Neuronal stem cell (in vitro differentiated cells): ENCODE measurements around the gene MADD.

Source experiments
- DNase-seq: peaks from one replicate; pipeline ENCODE4 v3.0.0-alpha.2; 2013; ENCODE audit warnings: low spot score
- H2AFZ ChIP-seq: one replicate; pipeline ENCODE4 v1.6.1; 2013; ENCODE audit warnings: mild to moderate bottlenecking, low read length, inconsistent platforms
- H2AK5ac ChIP-seq: 2 replicates; pipeline ENCODE4 v1.6.1; 2013; ENCODE audit warnings: low read depth, mild to moderate bottlenecking, inconsistent platforms, low read length, moderate library complexity, mixed read lengths
- H2BK120ac ChIP-seq: 2 replicates; pipeline ENCODE4 v1.6.1; 2013; ENCODE audit warnings: low read depth, mild to moderate bottlenecking, inconsistent platforms, low read length, moderate library complexity, mixed read lengths
- H2BK12ac ChIP-seq: one replicate; pipeline ENCODE4 v1.6.1; 2013; ENCODE audit warnings: low read length, inconsistent platforms
- H2BK15ac ChIP-seq: 2 replicates; pipeline ENCODE4 v1.6.1; 2013; ENCODE audit warnings: mild to moderate bottlenecking, low read length, inconsistent platforms, mixed read lengths
- H2BK5ac ChIP-seq: one replicate; pipeline ENCODE4 v1.6.1; 2013; ENCODE audit warnings: inconsistent platforms, mild to moderate bottlenecking, low read length, moderate library complexity
- H3K14ac ChIP-seq: one replicate; pipeline ENCODE4 v1.6.1; 2013; ENCODE audit warnings: low read length, inconsistent platforms
- H3K18ac ChIP-seq: 2 replicates; pipeline ENCODE4 v1.6.1; 2013; ENCODE audit warnings: low read length, inconsistent platforms
- H3K23ac ChIP-seq: 2 replicates; pipeline ENCODE4 v1.6.1; 2013; ENCODE audit warnings: low read depth, mild to moderate bottlenecking, mixed read lengths, low read length, inconsistent platforms; ENCODE audit not compliant: poor library complexity
- H3K27ac ChIP-seq: replicated peaks from 3 replicates; pipeline ENCODE4 v1.5.1; 2013; ENCODE audit warnings: low read length, inconsistent platforms
- H3K27me3 ChIP-seq, 3 experiments: 2 replicates each; pipeline ENCODE4 v1.6.1; 2013; ENCODE audit warnings: low read length in 3 of 3, mild to moderate bottlenecking in 2 of 3, inconsistent platforms in 1 of 3, low read depth in 1 of 3, mixed read lengths in 1 of 3, moderate library complexity in 1 of 3; ENCODE audit not compliant: control insufficient read depth in 3 of 3, insufficient read depth in 3 of 3
- H3K36me3 ChIP-seq, 2 donors: replicated peaks in 1 of 2; 2 replicates each; pipeline ENCODE4 v1.6.1; 2013; ENCODE audit warnings: low read length in 2 of 2; ENCODE audit not compliant: control insufficient read depth in 2 of 2, insufficient read depth in 2 of 2
- H3K4ac ChIP-seq: 2 replicates; pipeline ENCODE4 v1.6.1; 2013; ENCODE audit warnings: inconsistent platforms, mild to moderate bottlenecking, low read length, moderate library complexity
- H3K4me1 ChIP-seq, 2 donors: 1 replicate in 1 of 2; 2 replicates in 1 of 2; pipeline ENCODE4 v1.6.1; 2013; ENCODE audit warnings: low read length in 2 of 2, low read depth in 1 of 2; ENCODE audit not compliant: control insufficient read depth in 2 of 2, insufficient read depth in 1 of 2
- H3K4me2 ChIP-seq: one replicate; pipeline ENCODE4 v1.6.1; 2013; ENCODE audit warnings: mild to moderate bottlenecking, low read length, inconsistent platforms; ENCODE audit not compliant: insufficient read depth, poor library complexity, severe bottlenecking
- H3K4me3 ChIP-seq, 2 donors: 2 replicates each; pipeline ENCODE4 v1.5.1; 2013; ENCODE audit warnings: low read length in 2 of 2, mild to moderate bottlenecking in 2 of 2, inconsistent platforms in 1 of 2, moderate library complexity in 1 of 2
- H3K79me1 ChIP-seq: one replicate; pipeline ENCODE4 v1.6.1; 2013; ENCODE audit warnings: low read depth, mild to moderate bottlenecking, inconsistent platforms, low read length, moderate library complexity
- H3K9ac ChIP-seq: one replicate; pipeline ENCODE4 v1.6.1; 2013; ENCODE audit warnings: mild to moderate bottlenecking, low read depth, low read length, inconsistent platforms; ENCODE audit not compliant: poor library complexity
- H3K9me3 ChIP-seq, 2 donors: replicated peaks in 1 of 2; 2 replicates each; pipeline versions ENCODE3 to v1.6.1; 2013; ENCODE audit warnings: low read length in 2 of 2, mild to moderate bottlenecking in 2 of 2, inconsistent platforms in 1 of 2, low read depth in 1 of 2, mixed read lengths in 1 of 2, moderate library complexity in 1 of 2; ENCODE audit not compliant: control insufficient read depth in 2 of 2, insufficient read depth in 1 of 2
- H4K8ac ChIP-seq: one replicate; pipeline ENCODE4 v1.6.1; 2013; ENCODE audit warnings: low read depth, mild to moderate bottlenecking, inconsistent platforms, low read length, moderate library complexity
- H4K91ac ChIP-seq: one replicate; pipeline ENCODE4 v1.6.1; 2013; ENCODE audit warnings: low read length, low read depth, mild to moderate bottlenecking, inconsistent platforms; ENCODE audit not compliant: poor library complexity
- WGBS, 2 donors: extraction: QIAGEN DNeasy Blood & Tissue Kit; methylation state at CpG; one replicate each; pipeline ENCODE4 v1.1.7; 2013; ENCODE audit warnings: missing lambda C conversion rate in 2 of 2, mixed read lengths in 1 of 2; ENCODE audit not compliant: insufficient read length in 2 of 2, insufficient replicate concordance in 1 of 2; ENCODE audit errors: extremely low coverage in 2 of 2; 5-methylcytosine and 5-hydroxymethylcytosine counted together

MADD gene

DNA sequence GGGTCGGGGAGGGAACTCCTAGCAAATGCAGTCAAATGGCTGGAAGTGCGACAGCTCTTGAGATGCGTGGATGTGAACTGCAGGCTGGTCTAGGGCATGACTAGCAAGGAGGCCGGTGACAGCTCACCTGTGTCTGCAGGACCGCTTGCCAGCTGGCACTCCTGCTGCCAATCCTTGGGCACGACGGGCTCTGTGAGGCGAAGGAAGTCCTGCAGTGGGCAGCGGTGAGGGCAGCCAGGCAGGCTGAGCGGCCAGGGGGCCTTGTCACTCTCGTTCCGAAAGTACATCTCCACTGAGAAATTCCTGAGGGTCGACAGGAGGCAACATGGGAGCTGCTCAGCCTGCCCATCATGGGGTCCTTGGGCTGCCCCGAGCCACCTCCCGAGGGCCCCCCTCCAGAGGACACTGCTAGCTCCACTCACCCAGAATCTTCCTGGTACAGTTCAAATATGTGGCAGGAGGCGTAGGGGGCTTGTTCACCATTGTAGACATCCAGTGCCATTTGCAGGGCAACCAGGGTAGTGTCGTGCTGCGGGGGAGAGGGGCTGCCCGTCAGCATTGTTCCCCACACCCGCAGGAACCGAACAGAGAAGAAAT lies 27.2 kb upstream of the MADD start:
- Histone ChIP-seq H3K4me1 (peaks cover 1 to 3% of the 10 kb centered on the region in 2 donors), H2BK15ac (no peak overlapping the region), H2AK5ac (no peak overlapping the region), H3K18ac (no peak overlapping the region), H2AFZ (no peak overlapping the region), H2BK120ac (no peak overlapping the region), H3K14ac (no peak overlapping the region), H3K27ac (no peak overlapping the region), H3K27me3 (no peaks in the 10 kb centered on the region), H3K9me3 (no peaks in the 10 kb centered on the region), H3K4ac (no peak overlapping the region), H4K91ac (no peak overlapping the region), H3K23ac (no peak overlapping the region), H2BK5ac (no peak overlapping the region), H4K8ac (no peak overlapping the region), H3K4me3 (peak overlapping the region in 1 of 2 donors; percentile 21), H3K9ac (no peak overlapping the region), H3K79me1 (peaks cover 3% of the 10 kb centered on the region), H3K36me3 (peaks cover 52 to 89% of the 10 kb centered on the region in 2 donors), H2BK12ac (no peak overlapping the region), H3K4me2 (no peak overlapping the region)
- DNase-seq = no peak
- WGBS, 2 donors = no CpG with 5 or more reads among the region's 21 CpGs

GRCh38 chr11:47243454-47243853 lies 26.5 kb upstream of the MADD start:
- Histone ChIP-seq H3K14ac (no peak overlapping the region), H3K9me3 (no peaks in the 10 kb centered on the region), H3K4ac (no peak overlapping the region), H2BK120ac (no peak overlapping the region), H3K4me3 (no peak overlapping the region), H3K9ac (no peak overlapping the region), H4K8ac (no peak overlapping the region), H2BK12ac (no peak overlapping the region), H3K27ac (no peak overlapping the region), H3K79me1 (peaks cover 4% of the 10 kb centered on the region), H3K18ac (no peak overlapping the region), H2AFZ (no peak overlapping the region), H2AK5ac (no peak overlapping the region), H3K23ac (no peak overlapping the region), H2BK5ac (no peak overlapping the region), H2BK15ac (no peak overlapping the region), H3K4me2 (no peak overlapping the region), H3K4me1 (peaks cover 6 to 7% of the 10 kb centered on the region in 2 donors), H3K36me3 (peaks cover 48 to 82% of the 10 kb centered on the region in 2 donors), H3K27me3 (no peaks in the 10 kb centered on the region), H4K91ac (no peak overlapping the region)
- WGBS, 2 donors = no CpG with 5 or more reads among the region's 4 CpGs
- DNase-seq = no peak

DNA sequence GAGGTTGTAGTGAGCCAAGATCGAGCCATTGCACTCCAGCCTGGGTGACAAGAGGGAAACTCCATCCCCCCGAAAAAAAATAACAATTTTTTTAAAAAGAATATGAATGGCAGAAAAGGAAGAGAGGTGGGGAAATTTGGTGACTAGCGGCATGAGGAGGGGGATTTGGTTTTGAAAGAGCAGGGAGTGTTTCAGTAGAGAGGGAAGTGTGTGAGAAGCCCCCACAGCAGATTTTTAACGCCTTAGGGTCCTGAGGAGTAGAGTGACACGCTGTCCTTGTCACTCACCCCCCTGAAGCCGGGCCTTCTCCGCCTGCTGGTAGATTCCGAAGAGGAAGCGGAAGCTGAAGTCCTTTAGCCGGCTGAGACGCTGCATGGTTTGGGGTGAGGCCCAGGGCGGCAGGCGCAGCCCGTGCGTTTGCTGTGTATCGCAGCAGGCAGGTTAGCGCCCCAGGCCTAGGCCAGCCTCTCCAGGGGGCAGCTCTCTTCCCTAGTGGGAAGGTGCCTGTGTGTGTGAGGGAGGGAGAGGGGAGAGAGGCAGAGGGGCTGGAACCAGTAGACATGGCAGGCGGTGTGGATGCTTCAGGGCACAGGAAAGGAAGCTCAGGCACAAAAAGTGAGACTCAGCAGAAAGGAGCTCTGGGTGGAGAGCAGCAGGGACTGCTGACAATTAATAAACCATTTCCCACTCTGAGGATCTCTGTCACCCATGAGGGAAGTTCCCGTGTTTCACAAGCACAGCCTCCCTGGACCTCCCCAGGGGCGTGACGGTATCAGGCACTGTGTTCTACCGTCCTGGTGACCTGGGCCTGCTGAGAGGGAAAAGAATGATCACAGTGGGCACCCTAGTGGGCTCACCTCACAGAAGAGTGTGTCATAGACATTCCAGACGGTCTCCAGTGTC lies 25.2 kb upstream of the MADD start:
- Histone ChIP-seq H4K8ac (no peak overlapping the region), H2BK15ac (no peak overlapping the region), H3K23ac (no peak overlapping the region), H2AK5ac (no peak overlapping the region), H3K14ac (no peak overlapping the region), H3K9ac (no peak overlapping the region), H2AFZ (no peak overlapping the region), H3K4me3 (no peak overlapping the region), H4K91ac (no peak overlapping the region), H3K18ac (no peak overlapping the region), H3K4me1 (peaks cover 6 to 10% of the 10 kb centered on the region in 2 donors), H3K4me2 (no peak overlapping the region), H3K4ac (no peak overlapping the region), H2BK5ac (no peak overlapping the region), H2BK12ac (no peak overlapping the region), H3K36me3 (peaks cover 38 to 70% of the 10 kb centered on the region in 2 donors), H3K27ac (no peak overlapping the region), H3K79me1 (peaks cover 7% of the 10 kb centered on the region), H2BK120ac (no peak overlapping the region), H3K9me3 (no peaks in the 10 kb centered on the region), H3K27me3 (no peaks in the 10 kb centered on the region)
- no CpG with 5 or more reads among the region's 23 CpGs for WGBS, 2 donors
- no peak for DNase-seq

GRCh38 chr11:47245611-47246357 lies 24.1 kb upstream of the MADD start:
- Histone ChIP-seq H2AK5ac (no peak overlapping the region), H3K4ac (no peak overlapping the region), H4K91ac (no peak overlapping the region), H4K8ac (no peak overlapping the region), H2BK5ac (no peak overlapping the region), H3K14ac (no peak overlapping the region), H3K79me1 (peaks cover 7% of the 10 kb centered on the region), H3K9me3 (no peaks in the 10 kb centered on the region), H3K4me1 (peaks cover 6 to 10% of the 10 kb centered on the region in 2 donors), H3K18ac (no peak overlapping the region), H2AFZ (no peak overlapping the region), H2BK15ac (no peak overlapping the region), H3K4me2 (no peak overlapping the region), H3K27ac (no peak overlapping the region), H3K36me3 (peaks cover 32 to 62% of the 10 kb centered on the region in 2 donors), H3K9ac (no peak overlapping the region), H3K27me3 (no peaks in the 10 kb centered on the region), H3K4me3 (no peak overlapping the region), H3K23ac (no peak overlapping the region), H2BK120ac (no peak overlapping the region), H2BK12ac (no peak overlapping the region)
- no peak for DNase-seq
- no CpG with 5 or more reads among the region's 11 CpGs for WGBS, 2 donors
